Bronchial epithelial cell (primary cell): Measurements from ENCODE around the gene PDE4B. TPM values are rescaled to one million over a fixed set of nuclear protein-coding genes. Genes with fewer than 3 reads are reported as not detected.

Source experiments
- DNase-seq: peaks from one replicate; pipeline ENCODE4 v3.0.0-alpha.2; 2010; ENCODE audit warnings: low read depth
- FAIRE-seq: peaks from 2 replicates; lab custom pipeline; 2011; peaks lifted over from hg19 to GRCh38; lab: Jason Lieb, UNC
- H3K27me3 ChIP-seq: 2 replicates; pipeline ENCODE4 v1.5.1; 2011; ENCODE audit warnings: low read length; ENCODE audit not compliant: control insufficient read depth, insufficient read depth
- H3K36me3 ChIP-seq: 2 replicates; pipeline ENCODE4 v1.5.1; 2011; ENCODE audit warnings: low read length; ENCODE audit not compliant: control insufficient read depth, insufficient read depth
- H3K4me3 ChIP-seq: 2 replicates; pipeline ENCODE4 v1.5.1; 2011; ENCODE audit warnings: mild to moderate bottlenecking, low read depth, low read length, control low read depth
- CTCF ChIP-seq: IDR thresholded peaks from 2 replicates; pipeline ENCODE4 v1.5.1; 2011; ENCODE audit warnings: mild to moderate bottlenecking, moderate library complexity, low read length, control low read depth, inconsistent platforms; ENCODE audit not compliant: insufficient read depth, severe bottlenecking
- total RNA-seq: library from RNA; depleted of rRNA; stranded (reverse); fragments of >200 nt; gene quantifications from 2 replicates; pipeline ENCODE4 v1.2.1, GENCODE V29; 2014

The PDE4B gene
- total RNA-seq, 1 donor from 2014 or later = 0.26 TPM

GRCh38 chr1:66069976-66070876, 277.5 kb downstream of the PDE4B start:
- H3K36me3 ChIP-seq = no peaks in the 10 kb centered on the region
- H3K4me3 ChIP-seq = no peak overlapping the region
- no peak for TF ChIP-seq CTCF
- H3K27me3 ChIP-seq = no peaks in the 10 kb centered on the region
- FAIRE-seq = no peak
- no peak for DNase-seq

GRCh38 chr1:66073388-66073787, 280.7 kb downstream of the PDE4B start:
- Histone ChIP-seq H3K36me3 (no peaks in the 10 kb centered on the region), H3K4me3 (no peak overlapping the region), H3K27me3 (no peaks in the 10 kb centered on the region)
- FAIRE-seq (no peak), DNase-seq (no peak)
- TF ChIP-seq CTCF = no peak

- H3K27me3 ChIP-seq = no peaks in the 10 kb centered on the region
- no peak for FAIRE-seq
Measured at GRCh38 chr1:66074147-66074546, 281.5 kb downstream of the PDE4B start.

GRCh38 chr1:66078412-66078811, 285.7 kb downstream of the PDE4B start:
- Histone ChIP-seq H3K27me3 (no peaks in the 10 kb centered on the region), H3K36me3 (no peaks in the 10 kb centered on the region), H3K4me3 (no peak overlapping the region)
- DNase-seq = no peak
- TF ChIP-seq CTCF = no peak
- FAIRE-seq = no peak

More at GRCh38 chr1:66074147-66074546, 281.5 kb downstream of the PDE4B start:
- no peak for DNase-seq
- H3K36me3 ChIP-seq = no peaks in the 10 kb centered on the region
- no peak overlapping the region for H3K4me3 ChIP-seq
- no peak for TF ChIP-seq CTCF

- no peak for TF ChIP-seq CTCF
- Histone ChIP-seq H3K4me3 (no peak overlapping the region), H3K27me3 (no peaks in the 10 kb centered on the region), H3K36me3 (no peaks in the 10 kb centered on the region)
- DNase-seq (no peak), FAIRE-seq (no peak)
Measured at GRCh38 chr1:66083003-66083402, 290.3 kb downstream of the PDE4B start.
